Prostate gland (tissue), 2 donors: ENCODE data around the gene SPINT1. TPM values are rescaled to one million over a fixed set of nuclear protein-coding genes. Genes with fewer than 3 reads are reported as not detected.

Experiments used
- DNase-seq: peaks from one replicate; pipeline ENCODE4 v3.0.0-alpha.2; 2019; ENCODE audit warnings: low spot score
- H3K27ac ChIP-seq, 2 donors: fragments of 200-600 bp; sonication (generic); 2 replicates each; pipeline ENCODE4 v1.5.1; 2017 to 2019
- H3K27me3 ChIP-seq: fragments of 200-600 bp; sonication (generic); replicated peaks from 2 replicates; pipeline ENCODE4 v1.5.1; 2019; ENCODE audit not compliant: insufficient read depth
- H3K36me3 ChIP-seq, 2 donors: fragments of 200-600 bp; sonication (generic); 1 replicate in 1 of 2; 2 replicates in 1 of 2; pipeline versions ENCODE4 v1.5.1 to v1.8.1; 2017 to 2019
- H3K4me1 ChIP-seq: fragments of 200-600 bp; sonication (generic); replicated peaks from 2 replicates; pipeline ENCODE4 v1.5.1; 2019
- H3K4me3 ChIP-seq, 2 donors: fragments of 200-600 bp; sonication (generic); 2 replicates each; pipeline ENCODE4 v1.5.1; 2017 to 2019
- H3K9me3 ChIP-seq: fragments of 200-600 bp; sonication (generic); 2 replicates; pipeline ENCODE4 v1.5.1; 2017
- CTCF ChIP-seq, 4 experiments: fragments of 200-600 bp in 2 of 4; fragments of 450-650 bp in 2 of 4; sonication (generic) in 2 of 4; IDR thresholded peaks; 1 replicate in 3 of 4; 2 replicates in 1 of 4; pipeline ENCODE4 v1.5.1; 2016 to 2019; ENCODE audit warnings: antibody characterized with exemption in 4 of 4, mild to moderate bottlenecking in 2 of 4, moderate library complexity in 2 of 4
- POLR2A ChIP-seq: fragments of 450-650 bp; IDR thresholded peaks from one replicate; pipeline ENCODE4 v1.6.1; 2016; ENCODE audit warnings: antibody characterized with exemption, mild to moderate bottlenecking
- POLR2AphosphoS5 ChIP-seq: sonication (generic); formaldehyde crosslinking; IDR thresholded peaks from one replicate; pipeline ENCODE4 v1.6.1; 2017; ENCODE audit warnings: antibody characterized with exemption
- WGBS: methylation state at CpG from one replicate; pipeline ENCODE4 v1.1.5; 2018; 5-methylcytosine and 5-hydroxymethylcytosine counted together
- intact Hi-C: fragments of 100-400 bp; cut with DNase I; formaldehyde crosslinking; loops from one replicate; pipeline ENCODE4 v1.14.2; 2022
- total RNA-seq, 2 donors: library from RNA; depleted of rRNA; stranded (reverse); fragments of >200 nt; gene quantifications; one replicate each; pipeline ENCODE4 v1.1.0, GENCODE V29; 2016

The SPINT1 gene
- total RNA-seq, 2 donors from 2014 or later: 143 to 295 TPM

GRCh38 chr15:40891810-40892446 is 48.1 kb downstream of the SPINT1 start:
- intact Hi-C loops: loop anchor here (5.0 to 10.0 kb wide), 4 partner anchors 35 to 297 kb away; partner anchors contain the start of genes KNL1 and RAD51
- DNase-seq: peak; percentile 56

GRCh38 chr15:40892447-40893012 is 48.7 kb downstream of the SPINT1 start:
- Histone ChIP-seq H3K27ac (no peak overlapping the region), H3K36me3 (no peaks in the 10 kb centered on the region), H3K27me3 (no peaks in the 10 kb centered on the region), H3K9me3 (no peaks in the 10 kb centered on the region), H3K4me1 (peaks cover 6% of the 10 kb centered on the region), H3K4me3 (no peak overlapping the region)
- no peak for DNase-seq
- 75% methylated on average over 2 of the region's 2 CpGs for WGBS
- TF ChIP-seq CTCF (IDR thresholded peaks at IDR 0.05) (no peak), POLR2A (no peak), POLR2AphosphoS5 (no peak)
- intact Hi-C loops: loop anchor here (5.0 to 10.0 kb wide), 4 partner anchors 35 to 298 kb away; partner anchors contain the start of genes KNL1 and RAD51

More at GRCh38 chr15:40891810-40892446, 48.1 kb downstream of the SPINT1 start:
- peak; percentile 55 for TF ChIP-seq POLR2AphosphoS5
- TF ChIP-seq POLR2A: no peak
- peak in 3 of 4 experiments; percentile 52 to 79 (median 77) for TF ChIP-seq CTCF (IDR thresholded peaks at IDR 0.05)
- H3K4me1 ChIP-seq: peaks cover 6% of the 10 kb centered on the region
- no peaks in the 10 kb centered on the region for H3K9me3 ChIP-seq
- no peaks in the 10 kb centered on the region for H3K36me3 ChIP-seq
- H3K27me3 ChIP-seq: no peaks in the 10 kb centered on the region
- 7% methylated on average over 4 of the region's 4 CpGs for WGBS
- H3K27ac ChIP-seq: no peak overlapping the region
- no peak overlapping the region for H3K4me3 ChIP-seq

GRCh38 chr15:40893019-40893670 is 49.3 kb downstream of the SPINT1 start:
- no peak for DNase-seq
- TF ChIP-seq POLR2A (no peak), CTCF (IDR thresholded peaks at IDR 0.05) (no peak), POLR2AphosphoS5 (no peak)
- H3K36me3 ChIP-seq: no peaks in the 10 kb centered on the region
- intact Hi-C loops: loop anchor here (5.0 to 10.0 kb wide), 4 partner anchors 36 to 298 kb away; partner anchors contain the start of genes KNL1 and RAD51
- peaks cover 6% of the 10 kb centered on the region for H3K4me1 ChIP-seq
- WGBS: 74% methylated on average over 22 of the region's 22 CpGs
- H3K27me3 ChIP-seq: no peaks in the 10 kb centered on the region
- H3K4me3 ChIP-seq: peak overlapping the region in 1 of 2 donors; percentile 54
- no peaks in the 10 kb centered on the region for H3K9me3 ChIP-seq
- H3K27ac ChIP-seq: peak overlapping the region; percentile 91 to 93

- TF ChIP-seq POLR2AphosphoS5: peak; percentile 100
- peak; percentile 93 for TF ChIP-seq POLR2A
- peak; percentile 94 to 100 (median 99) for TF ChIP-seq CTCF (IDR thresholded peaks at IDR 0.05)
- peak within 1 kb of the TSS; percentile 54 to 82 for H3K4me3 ChIP-seq
- 4% methylated on average over 55 of the region's 55 CpGs for WGBS
- no peaks in the 10 kb centered on the region for H3K9me3 ChIP-seq
- peaks cover 0 to 7% of the 10 kb centered on the region in 2 donors for H3K36me3 ChIP-seq
- peaks cover 6% of the 10 kb centered on the region for H3K4me1 ChIP-seq
- intact Hi-C loops: loop anchor here (5.0 to 10.0 kb wide), 4 partner anchors 37 to 299 kb away; partner anchors contain the start of genes KNL1 and RAD51
- H3K27me3 ChIP-seq: no peaks in the 10 kb centered on the region
- peak within 1 kb of the TSS; percentile 91 to 93 for H3K27ac ChIP-seq
- DNase-seq: peak; percentile 99
Observed at GRCh38 chr15:40893733-40894680, 50.2 kb downstream of the SPINT1 start, which contains the start of gene VPS18. Gene VPS18, plus strand, starts transcription at chr15:40894450. Its CDS starts 319 bp downstream, at chr15:40894769.
